DMS79 treated with DMSO at 0.1 percent for 48 hours (cell line): ENCODE results near the gene ZBTB34.
"Not testable (repeated sequence)": the region's sequence is repeated elsewhere in the genome, so short reads cannot be mapped to it uniquely, and the experiment has no call there.

ENCODE experiments used
- DNase-seq: peaks from one replicate; lab custom pipeline; 2025; lab: John Stamatoyannopoulos, UW

Gene ZBTB34, protein sequence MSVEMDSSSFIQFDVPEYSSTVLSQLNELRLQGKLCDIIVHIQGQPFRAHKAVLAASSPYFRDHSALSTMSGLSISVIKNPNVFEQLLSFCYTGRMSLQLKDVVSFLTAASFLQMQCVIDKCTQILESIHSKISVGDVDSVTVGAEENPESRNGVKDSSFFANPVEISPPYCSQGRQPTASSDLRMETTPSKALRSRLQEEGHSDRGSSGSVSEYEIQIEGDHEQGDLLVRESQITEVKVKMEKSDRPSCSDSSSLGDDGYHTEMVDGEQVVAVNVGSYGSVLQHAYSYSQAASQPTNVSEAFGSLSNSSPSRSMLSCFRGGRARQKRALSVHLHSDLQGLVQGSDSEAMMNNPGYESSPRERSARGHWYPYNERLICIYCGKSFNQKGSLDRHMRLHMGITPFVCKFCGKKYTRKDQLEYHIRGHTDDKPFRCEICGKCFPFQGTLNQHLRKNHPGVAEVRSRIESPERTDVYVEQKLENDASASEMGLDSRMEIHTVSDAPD

GRCh38 chr9:126860077-126860756 lies at the start of gene ZBTB34:
Gene ZBTB34, plus strand, starts transcription at chr9:126860639. Its CDS starts 18,761 bp downstream, at chr9:126879400.
- peak; percentile 20 for DNase-seq

- DNase-seq, result no peak
Measured at GRCh38 chr9:126813072-126813471, 47.4 kb upstream of the ZBTB34 start.

GRCh38 chr9:126814091-126814490 lies 46.3 kb upstream of the ZBTB34 start:
- no peak for DNase-seq

DNA sequence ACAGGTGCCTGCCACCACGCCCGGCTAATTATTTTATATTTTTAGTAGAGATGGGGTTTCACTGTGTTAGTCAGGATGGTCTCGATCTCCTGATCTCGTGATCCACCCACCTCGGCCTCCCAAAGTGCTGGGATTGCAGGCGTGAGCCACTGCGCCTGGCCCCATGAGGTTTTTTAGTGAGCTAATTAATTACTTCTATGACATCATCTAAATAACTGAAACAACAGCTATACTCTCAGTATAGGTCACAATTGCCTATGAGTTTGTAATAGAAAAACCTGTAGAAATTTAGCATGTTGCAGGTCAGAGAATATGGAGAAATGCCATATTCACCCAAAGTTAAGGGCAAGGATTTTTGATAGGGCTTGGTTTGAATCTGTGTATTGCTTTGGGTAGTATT lies 42.8 kb upstream of the ZBTB34 start:
- not testable (repeated sequence) for DNase-seq

DNA sequence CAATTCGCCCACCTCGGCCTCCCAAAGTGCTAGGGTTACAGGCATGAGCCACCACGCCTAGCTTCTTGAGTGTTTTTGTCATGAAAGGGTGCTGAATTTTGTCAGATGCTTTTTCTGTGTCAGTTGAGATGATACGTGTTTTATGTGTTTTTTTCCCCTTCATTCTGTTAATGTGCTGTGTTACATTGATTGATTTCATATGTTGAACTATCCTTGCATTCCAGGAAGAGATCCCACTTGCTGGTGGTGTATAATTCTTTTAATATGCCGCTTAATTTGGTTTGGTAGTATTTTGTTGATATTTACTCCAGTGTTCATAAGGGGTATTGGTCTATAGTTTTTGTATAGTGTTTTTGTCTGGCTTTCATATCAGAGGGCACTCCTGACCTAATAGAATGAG lies 42.0 kb upstream of the ZBTB34 start:
- no peak for DNase-seq

- DNase-seq, result no peak
Measured at GRCh38 chr9:126819482-126819881, 41.0 kb upstream of the ZBTB34 start.

GRCh38 chr9:126822278-126822677 lies 38.2 kb upstream of the ZBTB34 start:
- no peak for DNase-seq

DNA sequence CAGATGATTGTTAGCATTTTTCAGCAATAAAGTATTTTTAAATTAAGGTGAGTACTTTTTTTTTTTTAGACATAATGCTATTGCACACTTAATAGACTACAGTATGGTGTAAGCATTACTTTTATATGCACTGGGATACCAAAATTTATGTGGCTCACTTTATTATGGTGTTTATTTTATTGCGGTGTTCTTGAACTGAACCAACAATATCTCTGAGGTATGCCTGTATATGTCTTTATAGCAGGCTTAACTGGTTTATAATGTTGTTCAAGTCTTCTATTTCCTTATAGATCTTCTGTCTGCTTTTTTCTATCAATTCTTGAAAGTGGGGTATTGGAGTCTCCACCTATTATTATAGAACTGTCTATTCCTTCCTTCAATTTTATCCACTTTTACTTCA lies 37.6 kb upstream of the ZBTB34 start:
- no peak for DNase-seq

DNA sequence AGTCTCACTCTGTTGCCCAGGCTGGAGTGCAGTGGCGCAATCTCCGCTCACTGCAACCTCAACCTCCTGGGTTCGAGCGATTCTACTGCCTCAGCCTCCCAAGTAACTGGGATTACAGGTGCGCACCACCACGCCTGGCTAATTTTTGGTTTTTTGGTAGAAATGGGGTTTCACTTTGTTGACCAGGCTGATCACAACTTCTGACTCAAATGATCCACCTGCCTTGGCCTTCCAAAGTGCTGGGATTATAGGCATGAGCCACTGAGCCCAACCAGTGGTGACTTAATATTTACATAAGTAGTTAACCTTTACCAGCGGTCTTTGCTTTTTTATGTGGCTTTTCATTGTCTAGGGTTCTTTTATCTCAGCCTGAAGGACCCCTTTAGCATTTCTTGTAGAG lies 36.4 kb upstream of the ZBTB34 start:
- not testable (repeated sequence) for DNase-seq

- DNase-seq, result no peak
Measured at GRCh38 chr9:126827227-126827626, 33.2 kb upstream of the ZBTB34 start.

GRCh38 chr9:126829035-126829434 lies 31.4 kb upstream of the ZBTB34 start:
- DNase-seq, result no peak

- DNase-seq, result no peak
Measured at GRCh38 chr9:126830827-126831226, 29.6 kb upstream of the ZBTB34 start.

DNA sequence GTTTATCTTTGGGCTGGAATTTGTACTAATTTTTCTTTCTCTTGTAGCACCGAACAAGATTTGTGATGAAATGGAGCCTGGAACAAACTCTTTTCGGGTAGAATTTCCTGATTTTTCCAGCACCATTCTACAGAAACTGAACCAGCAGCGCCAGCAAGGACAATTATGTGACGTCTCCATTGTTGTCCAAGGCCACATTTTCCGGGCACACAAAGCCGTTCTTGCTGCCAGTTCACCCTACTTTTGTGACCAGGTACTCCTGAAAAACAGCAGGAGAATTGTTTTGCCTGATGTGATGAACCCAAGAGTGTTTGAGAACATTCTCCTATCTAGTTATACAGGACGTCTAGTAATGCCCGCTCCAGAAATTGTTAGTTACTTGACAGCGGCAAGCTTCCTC lies 28.0 kb upstream of the ZBTB34 start:
- DNase-seq, result no peak

DNA sequence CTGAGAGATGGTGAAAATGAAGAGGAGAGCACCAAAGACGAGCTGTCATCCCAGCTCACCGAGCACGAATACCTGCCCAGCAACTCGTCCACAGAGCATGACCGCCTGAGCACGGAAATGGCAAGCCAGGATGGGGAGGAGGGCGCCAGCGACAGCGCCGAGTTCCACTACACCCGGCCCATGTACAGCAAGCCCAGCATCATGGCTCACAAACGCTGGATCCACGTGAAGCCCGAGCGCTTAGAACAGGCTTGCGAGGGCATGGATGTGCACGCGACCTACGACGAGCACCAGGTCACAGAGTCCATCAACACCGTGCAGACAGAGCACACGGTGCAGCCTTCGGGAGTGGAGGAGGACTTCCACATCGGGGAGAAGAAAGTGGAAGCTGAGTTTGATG lies 27.4 kb upstream of the ZBTB34 start:
- no peak for DNase-seq

DNA sequence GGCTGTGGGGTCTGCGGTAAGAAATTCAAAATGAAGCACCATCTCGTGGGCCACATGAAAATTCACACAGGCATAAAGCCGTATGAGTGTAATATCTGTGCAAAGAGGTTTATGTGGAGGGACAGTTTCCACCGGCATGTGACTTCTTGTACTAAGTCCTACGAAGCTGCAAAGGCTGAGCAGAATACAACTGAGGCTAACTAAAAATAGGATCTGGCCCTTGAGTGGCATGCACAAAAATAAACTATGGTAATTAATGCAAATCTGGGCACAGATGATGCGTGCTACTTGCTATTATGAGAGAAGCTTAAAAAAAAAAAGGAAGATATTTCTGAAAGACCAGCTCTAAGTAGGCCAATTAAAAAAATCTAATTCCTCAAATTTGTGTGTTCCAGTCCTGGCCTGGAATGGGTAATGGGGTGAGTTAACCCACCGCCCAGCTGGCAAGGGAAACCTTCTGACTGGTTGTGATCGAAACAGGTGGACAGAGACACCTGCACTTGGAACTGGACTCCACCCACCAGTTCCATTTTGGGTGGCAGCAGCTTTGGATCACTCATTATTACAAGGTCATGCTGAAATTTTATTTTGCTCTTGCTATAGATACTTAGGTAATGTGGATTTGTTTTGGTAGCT lies 26.6 kb upstream of the ZBTB34 start:
- no peak for DNase-seq

DNA sequence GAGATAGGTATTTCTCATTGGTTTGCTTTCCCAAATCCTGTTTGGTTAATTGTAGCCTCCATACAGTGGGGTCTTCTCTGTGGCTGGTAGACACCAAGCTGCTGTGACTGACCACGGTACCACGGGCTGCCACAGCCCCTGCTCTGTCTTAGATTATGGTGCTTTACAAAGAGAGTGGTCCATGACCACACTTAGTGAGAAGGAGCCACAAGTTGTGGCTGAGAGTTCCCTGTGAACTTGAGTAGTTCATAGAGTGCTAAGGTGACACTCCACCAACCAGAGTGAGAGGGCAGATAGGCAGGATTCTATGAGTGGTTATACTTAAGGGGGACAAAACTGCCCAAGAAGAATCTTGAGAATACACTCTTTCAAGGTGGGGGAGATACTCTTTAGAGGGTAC lies 25.8 kb upstream of the ZBTB34 start:
- DNase-seq, result no peak

- DNase-seq, result no peak
Measured at GRCh38 chr9:126836216-126836615, 24.2 kb upstream of the ZBTB34 start.

GRCh38 chr9:126838055-126838811 lies 22.2 kb upstream of the ZBTB34 start:
- DNase-seq, result no peak

GRCh38 chr9:126838895-126839294 lies 21.5 kb upstream of the ZBTB34 start:
- DNase-seq, result no peak

- no peak for DNase-seq
Measured at GRCh38 chr9:126839301-126839700, 21.1 kb upstream of the ZBTB34 start.

DNA sequence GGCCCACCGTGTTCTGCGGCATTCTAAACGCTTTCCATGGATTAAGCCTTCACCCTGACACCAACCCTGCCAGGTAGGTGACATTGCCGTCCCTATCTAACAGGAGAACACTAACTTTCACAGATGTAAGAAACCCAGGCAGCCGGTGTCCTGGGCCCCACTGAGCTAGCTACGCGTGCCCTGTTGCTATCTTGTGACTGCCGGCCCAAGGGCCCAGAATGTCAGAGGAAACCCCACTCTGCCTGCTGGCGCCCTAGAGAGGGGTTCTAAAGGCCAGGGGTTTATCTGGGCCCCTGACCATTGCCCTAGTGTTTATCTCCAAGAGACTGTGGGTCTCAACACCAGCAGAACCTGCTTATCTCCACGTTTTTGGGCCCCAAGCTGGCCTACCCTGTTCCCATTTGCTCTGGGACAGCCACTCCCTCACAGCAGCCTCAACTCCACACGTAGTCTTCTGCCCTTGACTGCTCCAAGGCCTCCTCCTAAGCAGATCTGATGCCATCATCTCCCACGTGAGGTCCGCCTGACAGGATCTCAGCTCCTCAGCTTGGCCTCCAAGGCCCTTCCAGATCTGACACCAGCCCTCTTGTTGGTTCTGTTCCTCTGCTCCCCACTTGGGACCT lies 18.1 kb upstream of the ZBTB34 start:
- DNase-seq, result no peak
